Fibroblast of peridontal ligament (primary cell): ENCODE data around the gene HMCN2.
A peak's percentile ranks its signal among the peaks of the same experiment; 100 is the strongest.

ENCODE experiments used
- DNase-seq: peaks from one replicate; pipeline ENCODE4 v3.0.0-alpha.2; 2010; ENCODE audit errors: extremely low read depth

The HMCN2 gene

DNA sequence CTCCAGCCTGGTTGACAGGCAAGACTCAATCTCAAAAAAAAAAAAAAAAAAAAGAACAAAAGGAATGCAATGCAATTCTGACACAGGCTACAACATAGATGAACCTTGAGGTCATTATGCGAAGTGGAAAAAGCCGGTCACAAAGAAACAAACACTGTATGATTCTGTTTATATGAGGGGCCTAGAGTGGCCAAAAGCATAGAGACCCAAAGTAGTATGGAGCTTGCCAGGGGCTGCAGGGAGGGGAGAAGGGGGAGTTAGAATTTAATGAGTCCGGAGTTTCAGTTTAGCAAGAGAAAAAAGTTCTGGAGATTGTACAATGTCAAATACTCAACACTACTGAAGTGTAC lies 146.0 kb downstream of the HMCN2 start:
- DNase-seq: peak; percentile 5

- DNase-seq: no peak
Measured at GRCh38 chr9:130414081-130414731, 148.6 kb downstream of the HMCN2 start.

- DNase-seq: no peak
Measured at GRCh38 chr9:130414910-130415746, 149.6 kb downstream of the HMCN2 start.

DNA sequence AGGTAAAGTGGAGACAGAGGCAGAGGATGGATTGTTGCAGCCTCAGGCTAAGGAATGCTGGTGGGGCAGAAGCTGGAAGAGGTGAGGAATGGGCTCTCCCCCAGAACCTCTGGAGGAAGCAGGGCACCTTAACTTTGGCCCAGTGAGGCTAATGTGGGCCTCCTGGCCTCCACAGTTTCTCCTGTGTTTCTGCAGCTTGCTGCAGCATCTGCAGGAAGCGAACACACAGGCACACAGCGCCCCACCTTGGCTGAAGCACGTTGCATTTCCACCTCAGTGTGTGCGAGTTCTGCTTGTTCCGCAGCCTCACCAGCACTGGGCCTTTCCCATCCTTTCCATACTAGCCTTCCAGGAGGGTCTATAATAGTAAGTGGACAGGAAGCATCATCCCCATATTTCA lies 152.0 kb downstream of the HMCN2 start:
- DNase-seq: no peak

DNA sequence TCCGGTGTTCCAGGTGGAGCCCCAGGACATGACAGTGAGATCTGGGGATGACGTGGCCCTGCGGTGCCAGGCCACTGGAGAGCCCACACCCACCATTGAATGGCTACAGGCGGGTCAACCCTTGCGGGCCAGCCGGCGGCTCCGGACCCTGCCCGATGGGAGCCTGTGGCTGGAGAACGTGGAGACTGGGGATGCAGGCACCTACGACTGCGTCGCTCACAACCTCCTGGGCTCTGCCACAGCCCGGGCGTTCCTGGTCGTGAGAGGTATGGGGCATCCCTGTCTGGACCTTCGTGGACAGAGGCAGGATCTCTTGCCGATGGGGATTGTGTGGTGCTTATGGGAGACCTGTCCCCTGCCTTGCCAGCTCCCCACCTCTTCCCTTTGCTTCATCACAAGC lies 153.2 kb downstream of the HMCN2 start:
- DNase-seq: no peak

- no peak for DNase-seq
Measured at GRCh38 chr9:130419521-130420035, 154.0 kb downstream of the HMCN2 start.

- no peak for DNase-seq
Measured at GRCh38 chr9:130421154-130421801, 155.7 kb downstream of the HMCN2 start.

DNA sequence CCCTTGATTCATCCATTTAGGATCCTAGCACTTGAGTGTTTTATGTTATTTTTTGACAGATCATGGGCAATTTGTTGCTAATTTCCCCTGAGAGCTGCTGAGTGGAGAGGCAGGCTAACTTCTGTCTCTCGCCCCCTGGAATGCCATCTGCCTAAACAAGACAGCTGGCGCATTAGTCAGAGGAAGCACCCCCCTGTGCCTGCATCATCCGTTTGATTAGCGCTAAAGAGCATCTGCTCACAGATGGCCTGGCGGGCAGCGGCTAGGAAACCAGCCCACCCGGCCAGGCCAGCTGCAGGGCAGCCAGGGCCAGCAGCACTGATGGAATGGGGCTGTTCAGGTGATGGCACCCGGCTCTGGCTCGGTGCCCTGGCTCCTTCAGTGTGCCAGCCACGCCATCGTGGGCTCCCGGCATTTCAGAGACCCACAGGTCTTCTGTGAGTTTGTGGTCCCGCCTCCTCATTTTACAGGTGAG lies 156.3 kb downstream of the HMCN2 start:
- DNase-seq: peak; percentile 48

GRCh38 chr9:130422546-130422945 lies 157.0 kb downstream of the HMCN2 start:
- DNase-seq: no peak

DNA sequence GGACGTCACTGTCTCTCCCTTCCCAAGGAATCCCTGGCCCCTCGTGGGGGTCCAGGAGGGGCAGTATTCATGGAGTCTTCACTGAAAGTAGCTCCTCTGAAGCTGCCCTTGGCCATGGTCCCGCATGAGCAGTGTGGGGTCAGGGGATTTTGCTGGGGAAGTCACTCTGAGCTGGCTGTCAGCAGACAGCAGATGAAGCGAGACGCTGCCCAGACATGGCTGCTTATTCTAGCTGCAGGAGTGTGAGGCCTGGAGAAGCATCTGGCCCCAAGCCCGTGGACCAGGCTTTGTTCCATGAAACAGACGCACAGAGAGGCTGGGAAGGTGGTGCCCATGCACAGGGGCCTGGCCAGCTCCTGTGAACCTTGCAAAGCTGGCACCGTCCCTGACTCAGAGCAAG lies 157.7 kb downstream of the HMCN2 start:
- DNase-seq: no peak

DNA sequence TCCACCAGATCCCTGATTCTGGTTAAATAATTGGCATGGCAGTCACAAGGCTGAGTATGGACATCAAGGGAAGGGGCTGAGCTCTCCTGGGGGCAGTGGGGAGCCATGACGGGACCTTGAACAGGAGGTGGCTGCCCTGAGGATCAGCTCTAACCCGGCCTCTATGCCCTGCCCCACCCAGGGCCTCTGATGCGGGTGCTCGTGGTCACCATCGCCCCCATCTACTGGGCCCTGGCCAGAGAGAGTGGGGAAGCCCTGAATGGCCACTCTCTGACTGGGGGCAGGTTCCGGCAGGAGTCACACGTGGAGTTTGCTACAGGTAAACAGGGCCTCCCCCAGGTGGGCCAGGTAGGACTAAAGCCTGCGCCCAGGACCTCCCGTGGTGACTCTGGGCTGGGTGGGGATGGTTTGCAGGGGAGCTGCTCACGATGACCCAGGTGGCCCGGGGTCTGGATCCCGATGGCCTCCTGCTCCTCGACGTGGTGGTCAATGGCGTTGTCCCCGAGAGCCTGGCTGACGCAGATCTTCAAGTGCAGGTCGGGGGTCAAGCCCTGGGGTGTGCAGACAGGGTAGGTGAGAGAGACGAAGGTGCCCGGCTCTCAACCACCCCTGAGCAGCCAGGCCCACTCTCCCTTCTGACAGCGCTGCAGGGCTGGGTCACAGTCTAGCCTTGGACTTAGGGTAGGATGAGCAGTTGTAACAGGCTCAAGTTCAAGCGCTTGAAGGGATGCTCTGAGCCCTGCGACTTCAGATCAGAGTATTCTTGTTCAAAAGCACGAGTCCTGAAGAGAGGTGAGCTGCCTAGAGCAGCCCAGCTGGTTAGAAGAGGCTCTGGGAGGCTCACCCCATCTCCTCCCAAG lies 159.3 kb downstream of the HMCN2 start:
- DNase-seq: no peak

DNA sequence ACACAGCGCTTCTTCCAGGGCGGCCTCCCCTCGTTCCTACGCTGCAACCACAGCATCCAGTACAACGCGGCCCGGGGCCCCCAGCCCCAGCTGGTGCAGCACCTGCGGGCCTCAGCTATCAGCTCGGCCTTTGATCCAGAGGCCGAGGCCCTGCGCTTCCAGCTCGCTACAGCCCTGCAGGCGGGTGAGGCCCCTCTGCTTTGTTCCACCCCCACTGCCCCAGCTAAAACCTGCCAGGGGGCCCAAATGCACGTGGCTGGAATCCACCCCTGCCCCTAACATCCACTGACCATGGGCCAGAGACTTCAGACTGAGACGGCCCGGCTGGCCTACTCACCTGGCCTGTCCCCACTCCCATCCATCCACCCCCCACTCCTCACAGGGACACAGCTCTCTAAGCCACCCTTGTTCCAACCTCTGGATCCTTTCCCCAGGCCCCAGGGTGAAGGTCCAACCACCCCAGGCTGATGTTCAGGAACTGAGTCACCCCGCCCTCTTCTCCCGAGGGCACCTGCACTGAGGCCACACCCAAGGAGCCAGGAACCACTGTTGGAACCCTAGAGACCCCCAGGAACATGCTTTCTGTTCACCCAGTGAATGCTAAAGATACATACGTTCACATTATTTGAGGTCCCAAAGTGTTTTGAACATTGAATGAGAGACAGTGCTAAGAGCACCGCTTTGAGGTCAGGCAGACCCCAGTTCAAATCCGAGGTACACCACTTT lies 160.3 kb downstream of the HMCN2 start:
- no peak for DNase-seq

DNA sequence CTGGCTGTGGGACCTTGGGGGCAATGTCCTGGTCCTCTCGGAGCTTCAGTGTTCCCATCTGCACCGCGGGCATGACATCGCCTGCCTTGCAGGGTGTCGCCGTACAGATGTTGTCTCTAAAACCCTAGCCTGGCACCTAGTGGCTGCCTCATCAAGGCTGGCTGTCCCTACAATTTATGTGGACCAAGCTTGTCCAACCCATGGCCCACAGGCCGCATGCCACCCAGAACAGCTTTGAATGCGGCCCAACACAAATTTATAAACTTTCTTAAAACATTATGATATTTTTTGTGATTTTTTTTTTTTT lies 160.9 kb downstream of the HMCN2 start:
- no peak for DNase-seq

GRCh38 chr9:130426883-130427282 lies 161.3 kb downstream of the HMCN2 start:
- peak; percentile 23 for DNase-seq

- no peak for DNase-seq
Measured at GRCh38 chr9:130427326-130427725, 161.8 kb downstream of the HMCN2 start.

GRCh38 chr9:130428086-130428665 lies 162.6 kb downstream of the HMCN2 start:
- no peak for DNase-seq

DNA sequence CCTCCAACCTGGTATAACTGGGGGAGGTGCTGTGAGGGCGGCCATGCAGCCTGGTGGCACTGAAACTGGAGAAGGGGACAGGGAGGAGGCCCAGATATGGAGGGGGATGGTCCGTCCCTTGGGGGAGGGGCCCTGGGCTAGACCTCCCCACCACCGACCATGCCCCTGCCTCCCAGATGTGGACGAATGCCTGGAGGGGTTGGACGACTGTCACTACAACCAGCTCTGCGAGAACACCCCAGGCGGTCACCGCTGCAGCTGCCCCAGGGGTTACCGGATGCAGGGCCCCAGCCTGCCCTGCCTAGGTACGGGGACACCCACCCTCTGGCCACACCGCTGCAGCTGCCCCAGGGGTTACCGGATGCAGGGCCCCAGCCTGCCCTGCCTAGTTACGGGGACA lies 163.8 kb downstream of the HMCN2 start:
- DNase-seq: no peak

GRCh38 chr9:130429831-130430230 lies 164.3 kb downstream of the HMCN2 start:
- no peak for DNase-seq

GRCh38 chr9:130430232-130430631 lies 164.7 kb downstream of the HMCN2 start:
- no peak for DNase-seq

DNA sequence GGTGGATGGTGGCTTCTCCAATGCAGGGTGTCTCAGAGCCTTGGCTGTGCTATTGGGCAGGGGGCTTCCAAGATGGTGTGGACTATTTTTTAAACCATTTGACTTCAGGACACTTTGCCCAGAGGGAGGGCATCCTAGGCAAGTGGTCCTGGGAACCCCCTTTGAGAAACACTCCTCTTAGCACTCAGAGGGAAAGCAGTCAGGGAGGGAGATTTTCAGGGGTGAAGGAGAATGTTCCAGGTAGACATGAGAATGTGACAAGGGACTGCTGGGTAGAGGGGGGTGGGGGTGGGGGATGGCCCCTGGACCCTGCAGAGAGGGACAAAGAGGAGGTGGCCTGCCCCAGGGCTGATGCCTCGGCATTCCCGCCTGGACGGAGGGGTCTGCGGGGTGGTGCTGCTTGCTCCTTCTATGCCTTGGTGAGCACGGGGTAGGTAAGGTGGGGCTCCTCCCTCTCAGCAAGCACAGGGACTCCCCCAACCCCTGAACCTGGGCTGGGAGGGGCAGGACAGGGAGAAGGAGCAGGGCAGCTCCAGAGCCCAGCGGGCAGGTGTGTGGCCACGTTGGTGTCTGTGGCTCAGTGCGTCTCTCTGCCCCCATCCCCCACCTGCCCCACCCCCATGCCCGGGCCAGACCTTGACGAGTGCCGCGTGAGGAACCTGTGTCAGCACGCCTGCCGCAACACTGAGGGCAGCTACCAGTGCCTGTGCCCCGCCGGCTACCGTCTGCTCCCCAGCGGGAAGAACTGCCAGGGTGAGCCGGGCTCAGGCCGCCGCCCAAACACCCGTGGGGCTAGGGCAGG lies 165.4 kb downstream of the HMCN2 start:
- no peak for DNase-seq
